ENCODE data around the gene C10orf62.
A peak's percentile ranks its signal among the peaks of the same experiment; 100 is the strongest.

C10orf62 gene

GRCh38 chr10:97627731-97628130, 38.2 kb downstream of the C10orf62 start:
- no peak for TF ChIP-seq GATA3 (IDR thresholded peaks at IDR 0.05; ENCODE audit: low read depth, low read length)
- no peak for TF ChIP-seq GATA2 (IDR thresholded peaks at IDR 0.05; ENCODE audit: low read depth, low read length)

DNA sequence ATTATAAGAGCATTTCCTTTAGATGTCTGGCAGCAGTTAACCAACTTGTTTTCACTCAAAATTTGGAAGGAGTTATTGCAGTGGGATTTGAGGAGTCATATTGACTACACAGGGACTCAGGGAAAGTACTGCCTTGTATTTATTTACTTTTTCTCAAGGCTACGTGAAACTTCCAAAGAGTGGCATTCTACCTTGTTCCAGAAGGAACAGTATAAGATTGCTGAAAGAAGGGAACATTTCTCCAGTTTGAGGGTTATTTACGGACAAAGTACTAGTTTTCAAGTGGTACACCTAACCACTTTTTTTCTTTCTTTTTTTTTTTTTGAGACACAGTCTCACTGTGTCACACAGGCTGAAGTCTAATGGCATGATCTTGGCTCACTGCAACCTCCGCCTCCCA, 38.7 kb downstream of the C10orf62 start:
- TF ChIP-seq GATA2 (IDR thresholded peaks at IDR 0.05; ENCODE audit: low read depth, low read length) (no peak), GATA3 (IDR thresholded peaks at IDR 0.05; ENCODE audit: low read depth, low read length) (no peak)

- TF ChIP-seq GATA2 (IDR thresholded peaks at IDR 0.05; ENCODE audit: low read depth, low read length), result no peak
- TF ChIP-seq GATA3 (IDR thresholded peaks at IDR 0.05; ENCODE audit: low read depth, low read length), result no peak
Observed at GRCh38 chr10:97629289-97629688, 39.8 kb downstream of the C10orf62 start.

GRCh38 chr10:97631098-97631497, 41.6 kb downstream of the C10orf62 start:
- TF ChIP-seq GATA2 (IDR thresholded peaks at IDR 0.05; ENCODE audit: low read depth, low read length) (no peak), GATA3 (IDR thresholded peaks at IDR 0.05; ENCODE audit: low read depth, low read length) (no peak)

- TF ChIP-seq GATA2 (IDR thresholded peaks at IDR 0.05; ENCODE audit: low read depth, low read length) (peak; percentile 53; the same call in 1 of the 2 replicates), GATA3 (IDR thresholded peaks at IDR 0.05; ENCODE audit: low read depth, low read length) (no peak)
Observed at GRCh38 chr10:97632949-97633884, 43.7 kb downstream of the C10orf62 start, which contains the start of gene MORN4. Gene MORN4 (minus strand): TSS chr10:97633500. CDS start chr10:97619653, 13,847 bp downstream.

DNA sequence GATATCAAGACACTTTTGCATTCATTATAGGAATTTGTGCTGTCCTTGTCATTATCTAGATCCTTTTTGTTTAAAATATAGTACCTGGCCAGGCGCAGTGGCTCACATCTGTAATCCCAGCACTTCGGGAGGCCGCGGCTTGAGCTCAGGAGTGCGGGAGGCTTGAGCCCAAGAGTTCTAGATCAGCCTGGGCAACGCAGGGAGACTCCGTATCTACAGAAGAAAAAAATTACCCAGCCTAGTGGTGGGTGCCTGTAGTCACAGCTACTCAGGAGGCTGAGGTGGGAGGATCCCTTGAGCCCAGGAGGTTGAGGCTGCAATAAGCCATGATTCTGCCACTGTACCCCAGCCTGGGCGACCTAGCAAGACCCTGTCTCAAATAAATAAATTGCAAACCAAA, 44.4 kb downstream of the C10orf62 start:
- TF ChIP-seq GATA2 (IDR thresholded peaks at IDR 0.05; ENCODE audit: low read depth, low read length), result no peak
- TF ChIP-seq GATA3 (IDR thresholded peaks at IDR 0.05; ENCODE audit: low read depth, low read length), result no peak

DNA sequence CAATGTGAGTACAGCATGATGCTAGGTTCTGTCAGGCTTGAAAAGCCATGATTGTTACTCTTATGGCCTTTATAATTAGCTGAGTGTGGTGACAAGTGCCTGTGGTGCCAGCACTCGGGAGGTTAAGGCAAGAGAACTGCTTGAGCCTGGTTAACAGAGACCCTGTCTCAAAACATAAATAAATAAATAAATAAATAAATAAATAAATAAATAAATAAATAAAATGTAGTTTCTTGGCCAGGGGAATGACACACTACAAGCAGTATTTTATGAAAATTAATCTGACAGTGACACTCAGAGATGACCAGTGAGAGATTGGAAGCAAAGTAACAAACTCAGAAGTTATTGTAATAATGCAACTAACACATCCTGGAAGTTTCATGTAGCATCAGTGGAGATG, 46.1 kb downstream of the C10orf62 start:
- TF ChIP-seq GATA2 (IDR thresholded peaks at IDR 0.05; ENCODE audit: low read depth, low read length) (no peak), GATA3 (IDR thresholded peaks at IDR 0.05; ENCODE audit: low read depth, low read length) (no peak)

DNA sequence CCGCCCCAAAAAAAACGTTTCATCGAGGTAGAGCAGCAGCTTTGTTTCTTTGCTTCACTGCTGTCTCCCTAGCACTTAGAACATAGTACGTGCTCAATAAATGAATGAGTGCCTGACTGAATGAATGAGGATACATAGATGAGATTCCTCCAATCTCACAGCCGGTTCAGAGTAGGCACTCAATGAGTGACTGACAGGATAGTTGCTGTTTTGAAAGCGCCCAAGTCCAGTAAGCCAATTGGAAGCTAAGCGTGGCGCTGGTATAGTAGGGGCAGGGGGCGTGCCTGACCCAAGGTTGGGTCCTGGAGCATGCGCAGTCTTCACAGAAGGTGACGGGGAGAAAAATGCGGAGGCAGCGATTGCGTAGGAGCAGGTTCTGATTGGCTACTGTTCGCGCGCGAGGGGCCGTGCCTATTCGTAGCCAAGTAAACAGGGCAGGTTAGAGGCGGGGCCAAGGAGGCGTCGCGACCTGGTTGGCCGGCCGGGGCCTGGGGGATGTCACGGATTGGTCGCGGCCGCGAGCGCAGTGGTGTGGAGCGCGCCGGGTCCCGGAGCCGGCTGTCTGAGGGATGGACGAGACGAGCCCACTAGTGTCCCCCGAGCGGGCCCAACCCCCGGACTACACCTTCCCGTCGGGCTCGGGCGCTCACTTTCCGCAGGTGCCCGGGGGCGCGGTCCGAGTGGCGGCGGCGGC, 50.8 kb downstream of the C10orf62 start, which contains the start of gene PI4K2A:
Gene PI4K2A, plus strand, starts transcription at position 498 of the 694 bp plus-strand sequence. Its CDS starts 72 bp downstream, at position 570.
- no peak for TF ChIP-seq GATA2 (IDR thresholded peaks at IDR 0.05; ENCODE audit: low read depth, low read length)
- TF ChIP-seq GATA3 (IDR thresholded peaks at IDR 0.05; ENCODE audit: low read depth, low read length), result no peak

All from SH-SY5Y (cell line).